CD14-positive monocyte (primary cell): ENCODE results near the gene WWOX. TPM values are rescaled to one million over a fixed set of nuclear protein-coding genes. Genes with fewer than 3 reads are reported as not detected.

Experiments used
- DNase-seq, 3 donors: peaks; one replicate each; pipeline ENCODE4 v3.0.0-alpha.2; 2011 to 2022
- H2AFZ ChIP-seq: 2 replicates; pipeline ENCODE4 v1.6.0; 2012; ENCODE audit warnings: mild to moderate bottlenecking, low read depth, low read length, inconsistent platforms; ENCODE audit not compliant: insufficient read depth, poor library complexity, severe bottlenecking
- H3K27ac ChIP-seq, 2 donors: 1 replicate in 1 of 2; 2 replicates in 1 of 2; pipeline ENCODE4 v1.5.1; 2012 to 2013; ENCODE audit warnings: low read length in 2 of 2, control low read depth in 1 of 2, inconsistent platforms in 1 of 2, low read depth in 1 of 2, mild to moderate bottlenecking in 1 of 2
- H3K27me3 ChIP-seq, 2 donors: one replicate each; pipeline versions ENCODE4 v1.6.0 to v1.6.1; 2011 to 2013; ENCODE audit warnings: low read length in 2 of 2; ENCODE audit not compliant: control insufficient read depth in 2 of 2, insufficient read depth in 2 of 2
- H3K36me3 ChIP-seq, 2 donors: replicated peaks in 1 of 2; 1 replicate in 1 of 2; 2 replicates in 1 of 2; pipeline versions ENCODE4 v1.5.1 to v1.6.1; 2012 to 2013; ENCODE audit warnings: low read length in 2 of 2, control low read depth in 1 of 2, inconsistent platforms in 1 of 2, mild to moderate bottlenecking in 1 of 2; ENCODE audit not compliant: insufficient read depth in 2 of 2, control insufficient read depth in 1 of 2
- H3K4me1 ChIP-seq, 2 donors: 1 replicate in 1 of 2; 2 replicates in 1 of 2; pipeline versions ENCODE4 v1.5.1 to v1.6.1; 2012 to 2013; ENCODE audit warnings: low read length in 2 of 2, control low read depth in 1 of 2, inconsistent platforms in 1 of 2, mild to moderate bottlenecking in 1 of 2, moderate library complexity in 1 of 2; ENCODE audit not compliant: insufficient read depth in 2 of 2, control insufficient read depth in 1 of 2
- H3K4me2 ChIP-seq: replicated peaks from 2 replicates; pipeline ENCODE3; 2012; ENCODE audit warnings: low read length, moderate library complexity, mild to moderate bottlenecking; ENCODE audit not compliant: poor library complexity, severe bottlenecking; ENCODE audit errors: extremely low read depth
- H3K4me3 ChIP-seq, 3 experiments: fragments of 200-600 bp in 1 of 3; sonication (generic) in 1 of 3; replicated peaks in 1 of 3; 1 replicate in 2 of 3; 2 replicates in 1 of 3; pipeline ENCODE4 v1.5.1; 2011 to 2013; ENCODE audit warnings: low read length in 3 of 3, mild to moderate bottlenecking in 3 of 3, control low read depth in 2 of 3, low read depth in 2 of 3, inconsistent platforms in 1 of 3, moderate library complexity in 1 of 3
- H3K79me2 ChIP-seq: 2 replicates; pipeline ENCODE4 v1.6.0; 2012; ENCODE audit warnings: mild to moderate bottlenecking, control low read depth, inconsistent platforms, low read length, moderate library complexity; ENCODE audit not compliant: insufficient read depth
- H3K9ac ChIP-seq: 2 replicates; pipeline ENCODE4 v1.6.0; 2017; ENCODE audit warnings: low read length, mild to moderate bottlenecking; ENCODE audit not compliant: insufficient read depth, poor library complexity, severe bottlenecking
- H3K9me3 ChIP-seq, 2 donors: replicated peaks in 1 of 2; 1 replicate in 1 of 2; 2 replicates in 1 of 2; pipeline versions ENCODE4 v1.5.1 to v1.6.1; 2012 to 2013; ENCODE audit warnings: low read length in 2 of 2, control low read depth in 1 of 2; ENCODE audit not compliant: control insufficient read depth in 1 of 2, insufficient read depth in 1 of 2
- H4K20me1 ChIP-seq: 2 replicates; pipeline ENCODE4 v1.6.0; 2012; ENCODE audit warnings: mild to moderate bottlenecking, low read length, control low read depth, moderate library complexity; ENCODE audit not compliant: insufficient read depth
- H3K27ac Mint-ChIP-seq, 7 donors: one replicate each; pipeline ENCODE4 v1.8.0; 2020; ENCODE audit warnings: mild to moderate bottlenecking in 7 of 7, mixed read lengths in 7 of 7, moderate library complexity in 6 of 7, inconsistent platforms in 2 of 7
- H3K27me3 Mint-ChIP-seq, 3 donors: one replicate each; pipeline ENCODE4 v1.8.0; 2021 to 2022; ENCODE audit warnings: low read depth in 3 of 3, mild to moderate bottlenecking in 3 of 3, mixed read lengths in 3 of 3, moderate library complexity in 3 of 3, inconsistent platforms in 1 of 3
- H3K36me3 Mint-ChIP-seq, 2 donors: one replicate each; pipeline ENCODE4 v1.8.0; 2020; ENCODE audit warnings: mixed read lengths in 2 of 2, inconsistent platforms in 1 of 2, mild to moderate bottlenecking in 1 of 2
- H3K4me1 Mint-ChIP-seq: one replicate; pipeline ENCODE4 v1.8.0; 2020; ENCODE audit warnings: mild to moderate bottlenecking, mixed read lengths
- H3K4me3 Mint-ChIP-seq, 2 donors: one replicate each; pipeline ENCODE4 v1.8.0; 2020; ENCODE audit warnings: mild to moderate bottlenecking in 2 of 2, mixed read lengths in 2 of 2, moderate library complexity in 1 of 2
- H3K9me3 Mint-ChIP-seq, 7 donors: one replicate each; pipeline ENCODE4 v1.8.0; 2020 to 2022; ENCODE audit warnings: mixed read lengths in 7 of 7, mild to moderate bottlenecking in 6 of 7, moderate library complexity in 6 of 7, inconsistent platforms in 2 of 7
- WGBS: methylation state at CpG from one replicate; pipeline ENCODE4 v1.1.5; 2013; ENCODE audit warnings: missing lambda C conversion rate; ENCODE audit not compliant: insufficient coverage; 5-methylcytosine and 5-hydroxymethylcytosine counted together
- intact Hi-C, 2 donors: fragments of 100-400 bp; cut with micrococcal nuclease; formaldehyde crosslinking; loops; one replicate each; pipeline versions ENCODE4 v1.15.0 to v1.15.1; 2023
- polyA plus RNA-seq, 3 donors: library from polyadenylated mRNA; depleted of rRNA in 1 of 3; unstranded in 2 of 3; stranded (reverse) in 1 of 3; fragments of 300-500 nt in 2 of 3; fragments of >200 nt in 1 of 3; fragmentation: Illumina TruSeq in 2 of 3; gene quantifications; 1 replicate in 2 of 3; 2 replicates in 1 of 3; pipeline ENCODE4 v1.2.3, GENCODE V29; 2012 to 2021
- TF ChIP-seq, protein P1 (sequence below): fragments of 200-600 bp; IDR thresholded peaks from one replicate; pipeline ENCODE4 v1.8.0; 2022; ENCODE audit warnings: antibody characterized with exemption, mild to moderate bottlenecking

The WWOX gene
- polyA plus RNA-seq, 3 donors: 4.0 to 7.0 (median 6.3) TPM

GRCh38 chr16:78786635-78787034 is 687.2 kb downstream of the WWOX start:
- Histone ChIP-seq H3K9ac (no peak overlapping the region), H2AFZ (no peak overlapping the region), H3K4me1 (no peaks in the 10 kb centered on the region), H3K4me3 (no peak overlapping the region), H4K20me1 (no peaks in the 10 kb centered on the region), H3K27ac (no peak overlapping the region), H3K79me2 (no peaks in the 10 kb centered on the region), H3K27me3 (no peaks in the 10 kb centered on the region), H3K4me2 (no peak overlapping the region), H3K9me3 (no peaks in the 10 kb centered on the region), H3K36me3 (no peaks in the 10 kb centered on the region)
- Mint-ChIP-seq H3K4me3 (no peak overlapping the region), H3K27me3 (peaks cover 0 to 7% (median 0%) of the 10 kb centered on the region in 3 donors), H3K4me1 (no peaks in the 10 kb centered on the region), H3K36me3 (no peaks in the 10 kb centered on the region), H3K9me3 (peaks cover 0 to 4% (median 0%) of the 10 kb centered on the region in 7 donors), H3K27ac (no peak overlapping the region)
- WGBS: no CpG with 5 or more reads among the region's 3 CpGs
- intact Hi-C loops: no loop called here
- TF ChIP-seq, protein P1, sequence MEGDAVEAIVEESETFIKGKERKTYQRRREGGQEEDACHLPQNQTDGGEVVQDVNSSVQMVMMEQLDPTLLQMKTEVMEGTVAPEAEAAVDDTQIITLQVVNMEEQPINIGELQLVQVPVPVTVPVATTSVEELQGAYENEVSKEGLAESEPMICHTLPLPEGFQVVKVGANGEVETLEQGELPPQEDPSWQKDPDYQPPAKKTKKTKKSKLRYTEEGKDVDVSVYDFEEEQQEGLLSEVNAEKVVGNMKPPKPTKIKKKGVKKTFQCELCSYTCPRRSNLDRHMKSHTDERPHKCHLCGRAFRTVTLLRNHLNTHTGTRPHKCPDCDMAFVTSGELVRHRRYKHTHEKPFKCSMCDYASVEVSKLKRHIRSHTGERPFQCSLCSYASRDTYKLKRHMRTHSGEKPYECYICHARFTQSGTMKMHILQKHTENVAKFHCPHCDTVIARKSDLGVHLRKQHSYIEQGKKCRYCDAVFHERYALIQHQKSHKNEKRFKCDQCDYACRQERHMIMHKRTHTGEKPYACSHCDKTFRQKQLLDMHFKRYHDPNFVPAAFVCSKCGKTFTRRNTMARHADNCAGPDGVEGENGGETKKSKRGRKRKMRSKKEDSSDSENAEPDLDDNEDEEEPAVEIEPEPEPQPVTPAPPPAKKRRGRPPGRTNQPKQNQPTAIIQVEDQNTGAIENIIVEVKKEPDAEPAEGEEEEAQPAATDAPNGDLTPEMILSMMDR: no peak
- no peak for DNase-seq

GRCh38 chr16:78788276-78788675 is 688.8 kb downstream of the WWOX start:
- H3K4me3 ChIP-seq: no peak overlapping the region
- peaks cover 0 to 3% (median 0%) of the 10 kb centered on the region in 3 donors for H3K27me3 Mint-ChIP-seq
- peaks cover 0 to 4% (median 0%) of the 10 kb centered on the region in 7 donors for H3K9me3 Mint-ChIP-seq
- no peak overlapping the region for H3K9ac ChIP-seq
- H3K9me3 ChIP-seq: no peaks in the 10 kb centered on the region
- no peaks in the 10 kb centered on the region for H3K4me1 Mint-ChIP-seq
- no peak overlapping the region for H3K27ac ChIP-seq
- no peaks in the 10 kb centered on the region for H3K4me1 ChIP-seq
- no peaks in the 10 kb centered on the region for H4K20me1 ChIP-seq
- intact Hi-C loops: no loop called here
- no peak overlapping the region for H3K27ac Mint-ChIP-seq
- DNase-seq: no peak
- no peaks in the 10 kb centered on the region for H3K36me3 ChIP-seq
- WGBS: no CpG with 5 or more reads among the region's 2 CpGs
- no peaks in the 10 kb centered on the region for H3K79me2 ChIP-seq
- no peak overlapping the region for H3K4me3 Mint-ChIP-seq
- H3K36me3 Mint-ChIP-seq: no peaks in the 10 kb centered on the region
- no peak overlapping the region for H3K4me2 ChIP-seq
- H3K27me3 ChIP-seq: no peaks in the 10 kb centered on the region
- no peak overlapping the region for H2AFZ ChIP-seq
- TF ChIP-seq, protein P1: no peak
